ENCODE results near the gene MRPL21.
"Not testable (repeated sequence)": the region's sequence is repeated elsewhere in the genome, so short reads cannot be mapped to it uniquely, and the experiment has no call there.

Gene MRPL21

GRCh38 chr11:68913188-68913587 lies 9.6 kb upstream of the MRPL21 start:
- in situ Hi-C loops (cut with HindIII; ENCODE audit: low sequenced_read_pairs) = no loop called here

GRCh38 chr11:68912254-68912653 lies 8.6 kb upstream of the MRPL21 start:
- in situ Hi-C loops (cut with HindIII; ENCODE audit: low sequenced_read_pairs) = no loop called here

GRCh38 chr11:68911731-68912130 lies 8.1 kb upstream of the MRPL21 start:
- in situ Hi-C loops (cut with HindIII; ENCODE audit: low sequenced_read_pairs) = no loop called here

GRCh38 chr11:68910965-68911364 lies 7.3 kb upstream of the MRPL21 start:
- in situ Hi-C loops (cut with HindIII; ENCODE audit: low sequenced_read_pairs) = no loop called here

GRCh38 chr11:68908273-68908672 lies 4.6 kb upstream of the MRPL21 start:
- in situ Hi-C loops (cut with HindIII; ENCODE audit: low sequenced_read_pairs) = loop anchor here (5.0 to 10.0 kb wide), 2 partner anchors 56 to 87 kb away; no protein-coding TSS in a partner anchor

GRCh38 chr11:68905421-68906360 lies 2.1 kb upstream of the MRPL21 start:
- in situ Hi-C loops (cut with HindIII; ENCODE audit: low sequenced_read_pairs) = loop anchor here (5.0 to 10.0 kb wide), 2 partner anchors 53 to 89 kb away; no protein-coding TSS in a partner anchor

- in situ Hi-C loops (cut with HindIII; ENCODE audit: low sequenced_read_pairs) = loop anchor here (10.0 kb wide), 1 partner anchor 90 kb away; no protein-coding TSS in a partner anchor
Measured at GRCh38 chr11:68904248-68904847, 716 bp upstream of the MRPL21 start.

- in situ Hi-C loops (cut with HindIII; ENCODE audit: low sequenced_read_pairs) = loop anchor here (10.0 kb wide), 1 partner anchor 94 kb away; no protein-coding TSS in a partner anchor
Measured at GRCh38 chr11:68900835-68901381, 2.7 kb downstream of the MRPL21 start.

GRCh38 chr11:68897441-68897840 lies 6.2 kb downstream of the MRPL21 start:
- in situ Hi-C loops (cut with HindIII; ENCODE audit: low sequenced_read_pairs) = no loop called here

GRCh38 chr11:68896171-68896959 lies 7.3 kb downstream of the MRPL21 start:
- in situ Hi-C loops (cut with HindIII; ENCODE audit: low sequenced_read_pairs) = no loop called here

- in situ Hi-C loops (cut with HindIII; ENCODE audit: low sequenced_read_pairs) = no loop called here
Measured at GRCh38 chr11:68893282-68893681, 10.3 kb downstream of the MRPL21 start.

- in situ Hi-C loops (cut with HindIII; ENCODE audit: low sequenced_read_pairs) = no loop called here
Measured at GRCh38 chr11:68892576-68892975, 11.1 kb downstream of the MRPL21 start.

- in situ Hi-C loops (cut with HindIII; ENCODE audit: low sequenced_read_pairs) = no loop called here
Measured at GRCh38 chr11:68891351-68891948, 12.2 kb downstream of the MRPL21 start.

- in situ Hi-C loops (cut with HindIII; ENCODE audit: low sequenced_read_pairs) = no loop called here
Measured at GRCh38 chr11:68890490-68891231, 13.0 kb downstream of the MRPL21 start.

GRCh38 chr11:68889948-68890446 lies 13.6 kb downstream of the MRPL21 start:
- in situ Hi-C loops (cut with HindIII; ENCODE audit: low sequenced_read_pairs) = no loop called here

- in situ Hi-C loops (cut with HindIII; ENCODE audit: low sequenced_read_pairs) = not testable (repeated sequence)
Measured at GRCh38 chr11:68884827-68885226, 18.8 kb downstream of the MRPL21 start.

- in situ Hi-C loops (cut with HindIII; ENCODE audit: low sequenced_read_pairs) = no loop called here
Measured at GRCh38 chr11:68882391-68882790, 21.2 kb downstream of the MRPL21 start.

- in situ Hi-C loops (cut with HindIII; ENCODE audit: low sequenced_read_pairs) = no loop called here
Measured at GRCh38 chr11:68881320-68881719, 22.3 kb downstream of the MRPL21 start.

GRCh38 chr11:68880851-68881250 lies 22.8 kb downstream of the MRPL21 start:
- in situ Hi-C loops (cut with HindIII; ENCODE audit: low sequenced_read_pairs) = no loop called here
